ENCODE data around the gene COL7A1. TPM values are rescaled to one million over a fixed set of nuclear protein-coding genes. Genes with fewer than 3 reads are reported as not detected.

The COL7A1 gene
- total RNA-seq, 1 experiment from 2014 or later = 40.0 TPM

- H3K4me3 ChIP-seq (ENCODE audit: low read depth in 2 of 2, low read length in 2 of 2) = no peak overlapping the region
- no peaks in the 10 kb centered on the region for H3K9me3 ChIP-seq (ENCODE audit: control insufficient read depth, insufficient read depth, low read depth, low read length)
- peaks cover 2% of the 10 kb centered on the region for H3K36me3 ChIP-seq (ENCODE audit: control insufficient read depth, insufficient read depth, low read length)
- H3K4me1 ChIP-seq (ENCODE audit: control insufficient read depth, insufficient read depth, low read length) = peaks cover 12% of the 10 kb centered on the region
- no peak for ATAC-seq
- intact Hi-C loops (cut with micrococcal nuclease; ENCODE audit: unreplicated experiment) (no loop called here), in situ Hi-C loops (cut with HindIII; ENCODE audit: low pct_unique_long_range_greater_than_20kb, low sequenced_read_pairs) (no loop called here)
- ChIA-PET CTCF (no interaction called here), POLR2A (no interaction called here)
- TF ChIP-seq CTCF (IDR thresholded peaks at IDR 0.05) (no peak), REST (IDR thresholded peaks at IDR 0.05; ENCODE audit: insufficient read depth in 1 of 2, low read depth in 2 of 2, low read length in 1 of 2) (no peak), SIN3A (IDR thresholded peaks at IDR 0.05; ENCODE audit: borderline replicate concordance, insufficient read depth, low read depth, low read length) (no peak), TCF7L2 (IDR thresholded peaks at IDR 0.05; ENCODE audit: low read depth, low read length) (no peak), POLR2AphosphoS5 (IDR thresholded peaks at IDR 0.05; ENCODE audit: low read depth, low read length) (no peak)
- BruUV-seq (replicated peaks) = no TSS peak
- no peaks in the 10 kb centered on the region for H3K27me3 ChIP-seq (ENCODE audit: control insufficient read depth, insufficient read depth, low read length)
- H3K27ac ChIP-seq (ENCODE audit: low read length) = no peak overlapping the region
- no peak for DNase-seq (ENCODE audit: low read depth, low spot score)
Measured at GRCh38 chr3:48631516-48632448, 36.7 kb upstream of the COL7A1 start.

- ATAC-seq = no peak
- H3K36me3 ChIP-seq (ENCODE audit: control insufficient read depth, insufficient read depth, low read length) = peaks cover 2% of the 10 kb centered on the region
Measured at GRCh38 chr3:48630833-48631232, 35.7 kb upstream of the COL7A1 start.

More at GRCh38 chr3:48630833-48631232, 35.7 kb upstream of the COL7A1 start:
- ChIA-PET POLR2A (no interaction called here), CTCF (no interaction called here)
- intact Hi-C loops (cut with micrococcal nuclease; ENCODE audit: unreplicated experiment) = no loop called here
- Histone ChIP-seq H3K4me3 (ENCODE audit: low read depth in 2 of 2, low read length in 2 of 2) (no peak overlapping the region), H3K27ac (ENCODE audit: low read length) (no peak overlapping the region), H3K9me3 (ENCODE audit: control insufficient read depth, insufficient read depth, low read depth, low read length) (no peaks in the 10 kb centered on the region), H3K4me1 (ENCODE audit: control insufficient read depth, insufficient read depth, low read length) (peaks cover 6% of the 10 kb centered on the region), H3K27me3 (ENCODE audit: control insufficient read depth, insufficient read depth, low read length) (no peaks in the 10 kb centered on the region)
- no peak for DNase-seq (ENCODE audit: low read depth, low spot score)
- TF ChIP-seq POLR2AphosphoS5 (IDR thresholded peaks at IDR 0.05; ENCODE audit: low read depth, low read length) (no peak), TCF7L2 (IDR thresholded peaks at IDR 0.05; ENCODE audit: low read depth, low read length) (no peak), REST (IDR thresholded peaks at IDR 0.05; ENCODE audit: insufficient read depth in 1 of 2, low read depth in 2 of 2, low read length in 1 of 2) (no peak)
- in situ Hi-C loops (cut with HindIII; ENCODE audit: low pct_unique_long_range_greater_than_20kb, low sequenced_read_pairs) = no loop called here
- no TSS peak for BruUV-seq (replicated peaks)
